Peyer's patch (tissue), 4 donors: ENCODE data around the gene IL17A.

ENCODE experiments used
- CTCF ChIP-seq, 6 experiments: fragments of 450-650 bp in 4 of 6; fragments of 200-600 bp in 2 of 6; sonication (generic) in 1 of 6; IDR thresholded peaks; one replicate each; pipeline ENCODE4 v1.5.1; 2017 to 2019; ENCODE audit warnings: antibody characterized with exemption in 6 of 6, mild to moderate bottlenecking in 3 of 6, moderate library complexity in 1 of 6
- POLR2A ChIP-seq, 2 donors: fragments of 450-650 bp; IDR thresholded peaks; one replicate each; pipeline ENCODE4 v1.5.1; 2017; ENCODE audit warnings: antibody characterized with exemption in 2 of 2, mild to moderate bottlenecking in 2 of 2, moderate library complexity in 2 of 2

DNA sequence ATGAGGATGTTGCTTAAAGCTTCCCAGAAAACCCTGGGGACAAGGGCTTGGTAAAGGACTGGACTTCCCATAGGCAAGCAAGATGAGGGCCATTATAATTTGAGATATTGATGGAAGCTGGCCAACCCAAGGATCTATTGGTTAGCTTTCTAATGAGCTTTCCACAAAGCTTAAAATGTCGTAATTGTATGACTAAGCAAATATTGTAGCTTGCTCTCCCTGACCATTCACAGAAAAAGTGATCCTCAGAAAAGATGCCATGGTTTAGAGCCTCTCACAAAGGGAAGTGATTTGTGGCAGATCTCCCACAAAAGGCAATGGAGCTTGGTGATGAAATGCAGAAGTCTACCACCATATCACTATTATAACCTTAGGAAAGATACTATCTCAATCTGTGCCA lies 44.5 kb downstream of the IL17A start:
- TF ChIP-seq POLR2A (IDR thresholded peaks at IDR 0.05), result no peak
- TF ChIP-seq CTCF (IDR thresholded peaks at IDR 0.05), result no peak
